Progenitor cell of endocrine pancreas (in vitro differentiated cells): ENCODE measurements around the gene KDELR3. TPM values are rescaled to one million over a fixed set of nuclear protein-coding genes. Genes with fewer than 3 reads are reported as not detected.

Experiments
- DNase-seq: peaks from one replicate; pipeline ENCODE4 v3.0.0; 2021; ENCODE audit warnings: low spot score; ENCODE audit not compliant: unreplicated experiment
- H3K27ac Mint-ChIP-seq: 2 replicates; pipeline ENCODE4 v1.8.0; 2021; ENCODE audit warnings: mild to moderate bottlenecking, moderate library complexity, mixed read lengths
- H3K27me3 Mint-ChIP-seq: 2 replicates; pipeline ENCODE4 v1.8.0; 2021; ENCODE audit warnings: mixed read lengths
- H3K36me3 Mint-ChIP-seq: 2 replicates; pipeline ENCODE4 v1.8.0; 2022; ENCODE audit warnings: mixed read lengths; ENCODE audit not compliant: insufficient read depth
- H3K4me1 Mint-ChIP-seq: 2 replicates; pipeline ENCODE4 v1.8.0; 2021; ENCODE audit warnings: low read depth, mixed read lengths
- H3K4me3 Mint-ChIP-seq: 2 replicates; pipeline ENCODE4 v1.8.0; 2021; ENCODE audit warnings: low read depth, mild to moderate bottlenecking, moderate library complexity, mixed read lengths
- H3K9me3 Mint-ChIP-seq: 2 replicates; pipeline ENCODE4 v1.8.0; 2021; ENCODE audit warnings: low read depth, mixed read lengths
- total RNA-seq: library from RNA; stranded (reverse); gene quantifications from 2 replicates; pipeline ENCODE4 v1.2.1, GENCODE V29; 2021
- TF ChIP-seq, protein P1 (sequence below): fragments of 200-600 bp; sonication (generic); IDR thresholded peaks from one replicate; pipeline ENCODE4 v1.5.0; 2021; ENCODE audit warnings: antibody characterized with exemption, mild to moderate bottlenecking; ENCODE audit not compliant: unreplicated experiment

KDELR3 gene
- total RNA-seq, 1 donor from 2014 or later, result 5.7 TPM

- H3K4me1 Mint-ChIP-seq, result peaks cover 2% of the 10 kb centered on the region
- TF ChIP-seq, protein P1, sequence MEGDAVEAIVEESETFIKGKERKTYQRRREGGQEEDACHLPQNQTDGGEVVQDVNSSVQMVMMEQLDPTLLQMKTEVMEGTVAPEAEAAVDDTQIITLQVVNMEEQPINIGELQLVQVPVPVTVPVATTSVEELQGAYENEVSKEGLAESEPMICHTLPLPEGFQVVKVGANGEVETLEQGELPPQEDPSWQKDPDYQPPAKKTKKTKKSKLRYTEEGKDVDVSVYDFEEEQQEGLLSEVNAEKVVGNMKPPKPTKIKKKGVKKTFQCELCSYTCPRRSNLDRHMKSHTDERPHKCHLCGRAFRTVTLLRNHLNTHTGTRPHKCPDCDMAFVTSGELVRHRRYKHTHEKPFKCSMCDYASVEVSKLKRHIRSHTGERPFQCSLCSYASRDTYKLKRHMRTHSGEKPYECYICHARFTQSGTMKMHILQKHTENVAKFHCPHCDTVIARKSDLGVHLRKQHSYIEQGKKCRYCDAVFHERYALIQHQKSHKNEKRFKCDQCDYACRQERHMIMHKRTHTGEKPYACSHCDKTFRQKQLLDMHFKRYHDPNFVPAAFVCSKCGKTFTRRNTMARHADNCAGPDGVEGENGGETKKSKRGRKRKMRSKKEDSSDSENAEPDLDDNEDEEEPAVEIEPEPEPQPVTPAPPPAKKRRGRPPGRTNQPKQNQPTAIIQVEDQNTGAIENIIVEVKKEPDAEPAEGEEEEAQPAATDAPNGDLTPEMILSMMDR, result no peak
- no peaks in the 10 kb centered on the region for H3K36me3 Mint-ChIP-seq
- H3K27me3 Mint-ChIP-seq, result peaks cover 7% of the 10 kb centered on the region
- H3K27ac Mint-ChIP-seq, result peak overlapping the region; percentile 50
- DNase-seq, result no peak
- no peak overlapping the region for H3K4me3 Mint-ChIP-seq
- H3K9me3 Mint-ChIP-seq, result no peaks in the 10 kb centered on the region
Measured at GRCh38 chr22:38422611-38423511, 45.0 kb upstream of the KDELR3 start.

- Mint-ChIP-seq H3K9me3 (no peaks in the 10 kb centered on the region), H3K4me1 (peaks cover 2% of the 10 kb centered on the region), H3K4me3 (no peak overlapping the region), H3K27ac (no peak overlapping the region), H3K36me3 (no peaks in the 10 kb centered on the region), H3K27me3 (peaks cover 3% of the 10 kb centered on the region)
- DNase-seq, result no peak
- TF ChIP-seq, protein P1, result no peak
Measured at GRCh38 chr22:38423512-38424503, 44.1 kb upstream of the KDELR3 start.

DNA sequence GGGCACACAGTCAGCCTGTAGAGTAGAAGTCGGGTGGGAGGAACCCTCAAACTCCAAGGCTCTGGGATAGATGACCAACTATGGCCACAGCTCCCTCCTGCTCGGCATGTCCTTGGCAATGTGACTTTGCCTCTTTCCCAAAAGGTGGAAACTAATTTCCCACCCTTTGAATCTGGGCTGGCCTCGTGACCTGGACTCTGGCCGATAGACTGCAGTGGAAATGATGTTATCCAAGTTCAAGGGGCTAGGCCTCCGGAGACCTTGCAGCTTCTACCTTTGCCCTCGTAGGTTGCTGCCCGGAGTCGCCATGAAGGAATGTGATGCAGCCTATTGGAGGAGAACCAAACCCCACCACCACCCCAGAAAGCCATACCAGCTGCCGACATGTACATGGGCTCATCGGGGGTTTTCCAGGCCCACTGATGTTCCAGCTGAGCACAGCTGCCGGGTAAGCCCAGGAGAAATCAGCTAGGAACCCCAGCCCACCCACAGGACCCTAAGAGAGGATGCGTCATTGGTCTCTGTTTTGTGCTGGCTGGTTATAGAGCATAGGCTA, 43.3 kb upstream of the KDELR3 start:
- DNase-seq, result no peak
- Mint-ChIP-seq H3K27ac (no peak overlapping the region), H3K36me3 (no peaks in the 10 kb centered on the region), H3K9me3 (no peaks in the 10 kb centered on the region), H3K4me1 (peaks cover 2% of the 10 kb centered on the region), H3K4me3 (no peak overlapping the region), H3K27me3 (no peaks in the 10 kb centered on the region)
- TF ChIP-seq, protein P1, result no peak

DNA sequence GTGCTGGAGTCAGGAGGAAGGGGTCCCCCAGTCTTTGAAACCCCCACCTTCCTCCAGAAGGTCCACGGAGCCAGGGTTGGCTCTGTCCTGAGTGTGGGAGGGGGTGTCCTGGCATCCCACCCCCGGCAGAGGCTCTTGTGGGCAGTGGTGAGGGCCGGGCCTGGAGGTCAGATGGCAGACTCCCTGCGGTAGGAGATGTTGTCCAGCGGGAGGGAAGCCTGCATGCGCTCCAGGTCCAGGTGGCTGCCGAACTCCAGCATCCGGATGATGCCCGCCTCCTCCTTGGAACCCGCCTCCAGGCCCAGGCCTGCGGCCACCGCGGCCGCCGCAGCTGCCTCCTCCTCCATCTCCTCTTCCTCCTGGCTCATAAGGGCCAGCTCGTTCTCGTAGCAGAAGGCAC, 41.3 kb upstream of the KDELR3 start:
- DNase-seq, result no peak
- Mint-ChIP-seq H3K27ac (no peak overlapping the region), H3K9me3 (no peaks in the 10 kb centered on the region), H3K4me1 (peaks cover 2% of the 10 kb centered on the region), H3K27me3 (no peaks in the 10 kb centered on the region), H3K36me3 (no peaks in the 10 kb centered on the region), H3K4me3 (no peak overlapping the region)
- TF ChIP-seq, protein P1, result no peak

GRCh38 chr22:38427465-38427864, 40.4 kb upstream of the KDELR3 start:
- no peaks in the 10 kb centered on the region for H3K9me3 Mint-ChIP-seq
- no peak for DNase-seq
- no peak overlapping the region for H3K4me3 Mint-ChIP-seq
- H3K4me1 Mint-ChIP-seq, result no peaks in the 10 kb centered on the region
- no peaks in the 10 kb centered on the region for H3K27me3 Mint-ChIP-seq
- no peaks in the 10 kb centered on the region for H3K36me3 Mint-ChIP-seq
- H3K27ac Mint-ChIP-seq, result no peak overlapping the region
- TF ChIP-seq, protein P1, result no peak
